Astrocyte (in vitro differentiated cells and primary cell): ENCODE measurements around the gene DIP2C. TPM values are rescaled to one million over a fixed set of nuclear protein-coding genes. Genes with fewer than 3 reads are reported as not detected.

Experiments used
- DNase-seq: peaks from one replicate; pipeline ENCODE4 v3.0.0-alpha.2; 2010; ENCODE audit warnings: low read depth
- FAIRE-seq: peaks from 2 replicates; lab custom pipeline; 2011; peaks lifted over from hg19 to GRCh38; lab: Jason Lieb, UNC
- H2AFZ ChIP-seq: 2 replicates; pipeline ENCODE4 v1.6.0; 2012; ENCODE audit warnings: low read depth, low read length, inconsistent platforms
- H3K27ac ChIP-seq: 2 replicates; pipeline ENCODE4 v1.5.1; 2011; ENCODE audit warnings: low read depth, low read length, inconsistent platforms
- H3K27me3 ChIP-seq: 2 replicates; pipeline ENCODE4 v1.6.0; 2011; ENCODE audit warnings: low read length, inconsistent platforms; ENCODE audit not compliant: insufficient read depth
- H3K36me3 ChIP-seq: 2 replicates; pipeline ENCODE4 v1.5.1; 2011; ENCODE audit warnings: low read length, inconsistent platforms; ENCODE audit not compliant: insufficient read depth
- H3K4me1 ChIP-seq: 2 replicates; pipeline ENCODE4 v1.5.1; 2011; ENCODE audit warnings: low read length, inconsistent platforms; ENCODE audit not compliant: insufficient read depth
- H3K4me2 ChIP-seq: 2 replicates; pipeline ENCODE4 v1.6.0; 2012; ENCODE audit warnings: low read length, inconsistent platforms
- H3K4me3 ChIP-seq: 2 replicates; pipeline ENCODE4 v1.5.1; 2011; ENCODE audit warnings: low read depth, mild to moderate bottlenecking, low read length, inconsistent platforms; ENCODE audit not compliant: insufficient read depth
- H3K79me2 ChIP-seq: 2 replicates; pipeline ENCODE4 v1.6.0; 2012; ENCODE audit warnings: mild to moderate bottlenecking, low read length, inconsistent platforms; ENCODE audit not compliant: insufficient read depth
- H3K9ac ChIP-seq: 2 replicates; pipeline ENCODE4 v1.6.0; 2012; ENCODE audit warnings: mild to moderate bottlenecking, low read length, inconsistent platforms
- H3K9me3 ChIP-seq: 2 replicates; pipeline ENCODE4 v1.5.1; 2012; ENCODE audit warnings: low read depth, mild to moderate bottlenecking, low read length, inconsistent platforms; ENCODE audit not compliant: insufficient read depth
- H4K20me1 ChIP-seq: 2 replicates; pipeline ENCODE4 v1.6.0; 2012; ENCODE audit warnings: low read length, inconsistent platforms; ENCODE audit not compliant: insufficient read depth
- H3K27ac Mint-ChIP-seq: one replicate; pipeline ENCODE4 v1.8.0; 2021; ENCODE audit warnings: mild to moderate bottlenecking, mixed read lengths; ENCODE audit not compliant: unreplicated experiment
- H3K27me3 Mint-ChIP-seq: one replicate; pipeline ENCODE4 v1.8.0; 2021; ENCODE audit warnings: low read depth, mixed read lengths; ENCODE audit not compliant: unreplicated experiment
- H3K36me3 Mint-ChIP-seq: one replicate; pipeline ENCODE4 v1.8.0; 2021; ENCODE audit warnings: low read depth, mixed read lengths; ENCODE audit not compliant: unreplicated experiment
- H3K4me1 Mint-ChIP-seq: one replicate; pipeline ENCODE4 v1.8.0; 2021; ENCODE audit warnings: low read depth, mixed read lengths; ENCODE audit not compliant: unreplicated experiment
- H3K4me3 Mint-ChIP-seq: one replicate; pipeline ENCODE4 v1.8.0; 2021; ENCODE audit warnings: mild to moderate bottlenecking, moderate library complexity, mixed read lengths; ENCODE audit not compliant: unreplicated experiment
- H3K9me3 Mint-ChIP-seq: one replicate; pipeline ENCODE4 v1.8.0; 2021; ENCODE audit warnings: mild to moderate bottlenecking, mixed read lengths; ENCODE audit not compliant: unreplicated experiment
- EZH2 ChIP-seq: IDR thresholded peaks from 2 replicates; pipeline ENCODE4 v1.6.1; 2012; ENCODE audit warnings: mild to moderate bottlenecking, low read length, inconsistent platforms; ENCODE audit not compliant: insufficient read depth
- total RNA-seq: library from RNA; stranded (reverse); gene quantifications from 2 replicates; pipeline ENCODE4 v1.2.1, GENCODE V29; 2021
- TF ChIP-seq, protein P1 (sequence below): IDR thresholded peaks from 2 replicates; pipeline ENCODE4 v1.5.1; 2011; ENCODE audit warnings: low read depth, mild to moderate bottlenecking, inconsistent platforms, low read length, moderate library complexity; ENCODE audit not compliant: insufficient read depth

The DIP2C gene
- total RNA-seq, 1 donor from 2014 or later = 27.3 TPM

DNA sequence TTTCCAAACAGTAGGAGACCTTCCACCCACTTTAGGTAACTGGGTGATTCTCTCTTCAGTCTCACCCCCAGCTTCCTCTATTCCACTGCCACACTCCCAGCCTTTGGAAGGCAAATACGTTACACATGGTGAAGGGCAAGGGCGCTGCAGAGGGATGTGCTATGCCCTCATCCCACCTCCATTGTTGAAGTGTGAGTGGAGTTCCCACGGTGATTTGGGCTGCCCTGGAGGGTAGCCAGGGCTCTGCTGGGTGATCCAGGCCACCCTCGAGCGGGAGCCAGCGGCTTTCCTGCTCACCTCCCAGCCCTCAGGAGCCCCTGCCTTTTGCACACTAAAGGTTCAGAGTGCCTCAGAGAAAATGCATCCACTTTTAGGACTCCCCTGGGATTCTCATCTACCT, 373.1 kb downstream of the DIP2C start:
- Mint-ChIP-seq H3K27me3 (no peaks in the 10 kb centered on the region), H3K36me3 (peaks cover 30% of the 10 kb centered on the region), H3K4me1 (peaks cover 4% of the 10 kb centered on the region), H3K4me3 (no peak overlapping the region), H3K27ac (no peak overlapping the region), H3K9me3 (no peaks in the 10 kb centered on the region)
- Histone ChIP-seq H3K4me2 (no peak overlapping the region), H3K4me1 (peaks cover under 1% of the 10 kb centered on the region), H3K4me3 (no peak overlapping the region), H2AFZ (no peak overlapping the region), H4K20me1 (peaks cover 4% of the 10 kb centered on the region), H3K9me3 (no peaks in the 10 kb centered on the region), H3K27me3 (no peaks in the 10 kb centered on the region), H3K36me3 (no peaks in the 10 kb centered on the region), H3K9ac (no peak overlapping the region), H3K79me2 (no peaks in the 10 kb centered on the region), H3K27ac (no peak overlapping the region)
- TF ChIP-seq, protein P1, sequence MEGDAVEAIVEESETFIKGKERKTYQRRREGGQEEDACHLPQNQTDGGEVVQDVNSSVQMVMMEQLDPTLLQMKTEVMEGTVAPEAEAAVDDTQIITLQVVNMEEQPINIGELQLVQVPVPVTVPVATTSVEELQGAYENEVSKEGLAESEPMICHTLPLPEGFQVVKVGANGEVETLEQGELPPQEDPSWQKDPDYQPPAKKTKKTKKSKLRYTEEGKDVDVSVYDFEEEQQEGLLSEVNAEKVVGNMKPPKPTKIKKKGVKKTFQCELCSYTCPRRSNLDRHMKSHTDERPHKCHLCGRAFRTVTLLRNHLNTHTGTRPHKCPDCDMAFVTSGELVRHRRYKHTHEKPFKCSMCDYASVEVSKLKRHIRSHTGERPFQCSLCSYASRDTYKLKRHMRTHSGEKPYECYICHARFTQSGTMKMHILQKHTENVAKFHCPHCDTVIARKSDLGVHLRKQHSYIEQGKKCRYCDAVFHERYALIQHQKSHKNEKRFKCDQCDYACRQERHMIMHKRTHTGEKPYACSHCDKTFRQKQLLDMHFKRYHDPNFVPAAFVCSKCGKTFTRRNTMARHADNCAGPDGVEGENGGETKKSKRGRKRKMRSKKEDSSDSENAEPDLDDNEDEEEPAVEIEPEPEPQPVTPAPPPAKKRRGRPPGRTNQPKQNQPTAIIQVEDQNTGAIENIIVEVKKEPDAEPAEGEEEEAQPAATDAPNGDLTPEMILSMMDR = no peak
- no peak for TF ChIP-seq EZH2
- DNase-seq = no peak
- no peak for FAIRE-seq

GRCh38 chr10:314871-315270, 374.6 kb downstream of the DIP2C start:
- Histone ChIP-seq H3K79me2 (no peaks in the 10 kb centered on the region), H3K36me3 (peaks cover 1% of the 10 kb centered on the region), H3K4me1 (peaks cover 4% of the 10 kb centered on the region), H3K27me3 (no peaks in the 10 kb centered on the region), H4K20me1 (peaks cover 11% of the 10 kb centered on the region), H3K9me3 (no peaks in the 10 kb centered on the region), H3K9ac (no peak overlapping the region), H3K4me2 (peak overlapping the region; percentile 5), H2AFZ (no peak overlapping the region), H3K4me3 (no peak overlapping the region), H3K27ac (no peak overlapping the region)
- no peak for FAIRE-seq
- Mint-ChIP-seq H3K4me1 (peaks cover 11% of the 10 kb centered on the region), H3K4me3 (no peak overlapping the region), H3K27me3 (no peaks in the 10 kb centered on the region), H3K9me3 (no peaks in the 10 kb centered on the region), H3K36me3 (peaks cover 24% of the 10 kb centered on the region), H3K27ac (no peak overlapping the region)
- TF ChIP-seq, protein P1 = no peak
- no peak for TF ChIP-seq EZH2
- DNase-seq = peak; percentile 58

DNA sequence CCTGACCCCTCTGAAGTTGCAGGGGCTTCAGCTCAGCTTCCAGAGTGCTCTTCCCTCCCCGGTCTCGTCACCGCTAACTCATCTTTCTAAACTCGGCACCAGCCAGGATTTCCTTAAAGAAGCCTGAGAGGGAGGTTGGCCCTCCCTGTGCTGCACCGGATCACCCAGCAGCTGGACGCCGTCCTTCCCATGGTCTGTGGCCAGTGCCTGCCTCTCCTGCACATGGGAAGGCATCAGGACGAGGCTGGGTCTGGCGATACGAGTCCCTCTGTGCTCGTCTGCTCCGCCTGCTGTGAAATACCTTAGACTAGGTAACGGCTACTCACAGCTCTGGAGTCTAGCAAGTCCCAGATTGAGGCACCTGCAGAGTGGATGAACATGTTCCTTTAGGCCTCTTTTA, 375.1 kb downstream of the DIP2C start:
- Mint-ChIP-seq H3K4me1 (peaks cover 11% of the 10 kb centered on the region), H3K27me3 (no peaks in the 10 kb centered on the region), H3K4me3 (no peak overlapping the region), H3K36me3 (peaks cover 23% of the 10 kb centered on the region), H3K9me3 (no peaks in the 10 kb centered on the region), H3K27ac (no peak overlapping the region)
- DNase-seq (no peak), FAIRE-seq (no peak)
- Histone ChIP-seq H3K9ac (no peak overlapping the region), H3K27me3 (no peaks in the 10 kb centered on the region), H3K4me3 (no peak overlapping the region), H3K4me2 (no peak overlapping the region), H2AFZ (no peak overlapping the region), H3K79me2 (no peaks in the 10 kb centered on the region), H3K4me1 (peaks cover 4% of the 10 kb centered on the region), H3K9me3 (no peaks in the 10 kb centered on the region), H3K36me3 (peaks cover 3% of the 10 kb centered on the region), H3K27ac (no peak overlapping the region), H4K20me1 (peaks cover 11% of the 10 kb centered on the region)
- TF ChIP-seq, protein P1 = no peak
